Transverse colon (tissue), 4 donors: ENCODE measurements around the gene ANXA6. TPM values are rescaled to one million over a fixed set of nuclear protein-coding genes. Genes with fewer than 3 reads are reported as not detected.

ENCODE experiments used
- DNase-seq: peaks from one replicate; pipeline ENCODE4 v3.0.0-alpha.2; 2019
- H3K27ac ChIP-seq, 4 donors: fragments of 200-600 bp; sonication (generic); 2 replicates each; pipeline ENCODE4 v1.5.1; 2016 to 2018; ENCODE audit warnings: inconsistent platforms in 4 of 4
- H3K27me3 ChIP-seq: fragments of 200-600 bp; sonication (generic); 2 replicates; pipeline ENCODE4 v1.5.1; 2017; ENCODE audit warnings: inconsistent platforms
- H3K36me3 ChIP-seq, 4 donors: fragments of 200-600 bp; sonication (generic); 2 replicates each; pipeline ENCODE4 v1.5.1; 2017 to 2019; ENCODE audit warnings: inconsistent platforms in 4 of 4
- H3K4me1 ChIP-seq, 4 donors: fragments of 200-600 bp; sonication (generic); 2 replicates each; pipeline ENCODE4 v1.5.1; 2017 to 2020; ENCODE audit warnings: inconsistent platforms in 4 of 4
- H3K4me3 ChIP-seq, 4 donors: fragments of 200-600 bp; sonication (generic); 1 replicate in 1 of 4; 2 replicates in 3 of 4; pipeline versions ENCODE4 v1.5.1 to v1.6.1; 2017 to 2019; ENCODE audit warnings: inconsistent platforms in 4 of 4
- H3K9me3 ChIP-seq, 2 donors: fragments of 200-600 bp; sonication (generic); 2 replicates each; pipeline ENCODE4 v1.5.1; 2017 to 2019; ENCODE audit warnings: inconsistent platforms in 2 of 2
- EP300 ChIP-seq: sonication (generic); formaldehyde crosslinking; IDR thresholded peaks from one replicate; pipeline ENCODE4 v1.6.1; 2017; ENCODE audit warnings: antibody characterized with exemption, low read depth
- POLR2A ChIP-seq: fragments of 450-650 bp; IDR thresholded peaks from one replicate; pipeline ENCODE4 v1.6.1; 2016; ENCODE audit warnings: antibody characterized with exemption, mild to moderate bottlenecking, moderate library complexity
- POLR2AphosphoS5 ChIP-seq, 3 donors: sonication (generic); formaldehyde crosslinking; IDR thresholded peaks; one replicate each; pipeline ENCODE4 v1.6.1; 2016; ENCODE audit warnings: antibody characterized with exemption in 3 of 3
- WGBS, 2 donors: methylation state at CpG; one replicate each; pipeline ENCODE4 v1.1.5; 2018; ENCODE audit warnings: low coverage in 1 of 2; 5-methylcytosine and 5-hydroxymethylcytosine counted together
- in situ Hi-C, 4 donors: fragments of 200-750 bp; cut with MboI; loops; one replicate each; pipeline versions ENCODE4 v1.15.0 to v1.15.1; 2017; ENCODE audit warnings: low sequenced_read_pairs in 3 of 4, low pct_ligation_motif_present in 1 of 4, low pct_unique_long_range_greater_than_20kb in 1 of 4
- intact Hi-C: fragments of 100-400 bp; cut with DNase I; formaldehyde crosslinking; loops from one replicate; pipeline ENCODE4 v1.15.1; 2023; ENCODE audit warnings: low total_unique reads
- total RNA-seq, 4 donors: library from RNA; depleted of rRNA; stranded (reverse); fragments of >200 nt; gene quantifications; one replicate each; pipeline ENCODE4 v1.1.0, GENCODE V29; 2016
- TF ChIP-seq, protein P1 (sequence below), 5 experiments: fragments of 200-600 bp in 3 of 5; fragments of 450-650 bp in 2 of 5; sonication (generic) in 3 of 5; IDR thresholded peaks; 1 replicate in 2 of 5; 2 replicates in 3 of 5; pipeline ENCODE4 v1.5.1; 2016 to 2017; ENCODE audit warnings: antibody characterized with exemption in 5 of 5, inconsistent platforms in 3 of 5, mild to moderate bottlenecking in 2 of 5, moderate library complexity in 1 of 5

The ANXA6 gene
- total RNA-seq, 4 donors from 2014 or later, result 19.1 to 79.0 (median 55.3) TPM

DNA sequence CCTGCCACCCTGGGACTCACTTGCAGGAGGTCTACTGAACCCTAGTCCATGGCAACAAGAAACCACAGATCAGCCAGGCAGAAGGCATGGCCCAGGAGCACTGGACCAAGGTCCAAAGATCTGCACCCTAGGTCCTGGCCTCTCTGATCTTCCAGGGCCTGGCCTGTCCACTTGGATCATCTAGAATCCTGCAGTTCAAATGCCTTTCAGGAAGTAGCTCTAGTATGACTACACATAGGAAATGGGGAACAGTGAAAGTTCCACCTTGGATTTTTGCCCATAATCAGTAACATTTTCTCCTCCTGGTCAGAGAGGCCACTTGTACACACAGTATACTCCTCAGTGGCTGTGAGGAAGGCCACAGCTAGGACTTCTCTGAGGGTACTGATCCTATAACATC lies 11.5 kb downstream of the ANXA6 start:
- no peak for DNase-seq
- TF ChIP-seq POLR2A, result no peak
- TF ChIP-seq EP300, result no peak
- no peak for TF ChIP-seq POLR2AphosphoS5 (IDR thresholded peaks at IDR 0.05)
- TF ChIP-seq, protein P1, sequence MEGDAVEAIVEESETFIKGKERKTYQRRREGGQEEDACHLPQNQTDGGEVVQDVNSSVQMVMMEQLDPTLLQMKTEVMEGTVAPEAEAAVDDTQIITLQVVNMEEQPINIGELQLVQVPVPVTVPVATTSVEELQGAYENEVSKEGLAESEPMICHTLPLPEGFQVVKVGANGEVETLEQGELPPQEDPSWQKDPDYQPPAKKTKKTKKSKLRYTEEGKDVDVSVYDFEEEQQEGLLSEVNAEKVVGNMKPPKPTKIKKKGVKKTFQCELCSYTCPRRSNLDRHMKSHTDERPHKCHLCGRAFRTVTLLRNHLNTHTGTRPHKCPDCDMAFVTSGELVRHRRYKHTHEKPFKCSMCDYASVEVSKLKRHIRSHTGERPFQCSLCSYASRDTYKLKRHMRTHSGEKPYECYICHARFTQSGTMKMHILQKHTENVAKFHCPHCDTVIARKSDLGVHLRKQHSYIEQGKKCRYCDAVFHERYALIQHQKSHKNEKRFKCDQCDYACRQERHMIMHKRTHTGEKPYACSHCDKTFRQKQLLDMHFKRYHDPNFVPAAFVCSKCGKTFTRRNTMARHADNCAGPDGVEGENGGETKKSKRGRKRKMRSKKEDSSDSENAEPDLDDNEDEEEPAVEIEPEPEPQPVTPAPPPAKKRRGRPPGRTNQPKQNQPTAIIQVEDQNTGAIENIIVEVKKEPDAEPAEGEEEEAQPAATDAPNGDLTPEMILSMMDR (IDR thresholded peaks at IDR 0.05), result no peak
- H3K4me1 ChIP-seq, result peaks cover 41 to 72% (median 53%) of the 10 kb centered on the region in 4 donors
- no peaks in the 10 kb centered on the region for H3K27me3 ChIP-seq
- in situ Hi-C loops (no loop called here), intact Hi-C loops (no loop called here)
- no peaks in the 10 kb centered on the region for H3K36me3 ChIP-seq
- no peak overlapping the region for H3K27ac ChIP-seq
- H3K9me3 ChIP-seq, result no peaks in the 10 kb centered on the region
- H3K4me3 ChIP-seq, result no peak overlapping the region

DNA sequence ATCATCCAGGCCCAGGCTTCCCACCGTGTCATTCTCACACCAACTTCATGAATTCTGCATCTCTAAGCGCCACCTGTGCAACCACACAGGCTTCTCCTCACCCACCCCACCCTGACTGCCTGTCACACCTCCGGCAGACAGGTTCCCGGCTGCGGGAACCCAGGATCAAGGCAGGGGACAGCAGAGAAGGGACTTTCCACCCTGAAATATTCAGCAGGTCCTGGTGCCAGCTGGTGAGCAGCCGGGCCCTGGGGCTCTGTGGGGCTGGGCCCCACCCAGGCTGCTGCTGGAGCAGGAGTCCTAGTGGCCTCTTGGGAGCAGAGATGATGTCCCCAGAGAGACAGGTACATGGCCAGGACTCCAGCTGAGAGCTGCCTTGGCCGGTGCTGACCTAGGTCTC lies 12.7 kb downstream of the ANXA6 start:
- Histone ChIP-seq H3K4me3 (no peak overlapping the region), H3K27me3 (no peaks in the 10 kb centered on the region), H3K36me3 (no peaks in the 10 kb centered on the region), H3K9me3 (no peaks in the 10 kb centered on the region), H3K27ac (no peak overlapping the region), H3K4me1 (peaks cover 38 to 68% (median 47%) of the 10 kb centered on the region in 4 donors)
- no peak for DNase-seq
- 63% methylated on average over 7 of the region's 7 CpGs; no CpG with 5 or more reads in 1 of the 2 donors for WGBS, 2 donors
- in situ Hi-C loops (no loop called here), intact Hi-C loops (no loop called here)
- TF ChIP-seq, protein P1 (IDR thresholded peaks at IDR 0.05), result no peak
- no peak for TF ChIP-seq POLR2AphosphoS5 (IDR thresholded peaks at IDR 0.05)
- TF ChIP-seq EP300, result no peak
- TF ChIP-seq POLR2A, result no peak

DNA sequence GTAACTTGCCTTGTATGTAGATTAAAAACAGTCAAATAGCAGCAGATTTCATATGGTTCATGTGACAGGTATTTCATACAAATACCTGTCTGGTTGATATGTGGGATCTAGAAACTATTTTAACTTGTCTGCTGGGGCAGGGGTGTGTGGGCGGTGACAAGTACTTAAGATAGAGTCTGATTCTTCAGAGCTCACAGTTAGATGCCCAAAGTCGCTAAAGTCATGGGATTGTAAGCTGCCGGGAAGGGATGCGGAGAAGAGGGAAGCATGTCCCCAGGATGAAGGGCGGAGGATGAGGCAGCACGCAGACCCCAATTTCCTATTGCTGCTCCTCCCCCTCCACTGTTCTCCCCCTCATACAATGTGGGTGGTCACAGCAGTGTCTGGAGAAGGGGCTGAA lies 13.3 kb downstream of the ANXA6 start:
- Histone ChIP-seq H3K27me3 (no peaks in the 10 kb centered on the region), H3K4me3 (no peak overlapping the region), H3K36me3 (no peaks in the 10 kb centered on the region), H3K4me1 (peaks cover 38 to 61% (median 42%) of the 10 kb centered on the region in 4 donors), H3K9me3 (no peaks in the 10 kb centered on the region), H3K27ac (no peak overlapping the region)
- TF ChIP-seq POLR2AphosphoS5 (IDR thresholded peaks at IDR 0.05) (no peak), POLR2A (no peak), EP300 (no peak)
- TF ChIP-seq, protein P1 (IDR thresholded peaks at IDR 0.05), result no peak
- intact Hi-C loops (no loop called here), in situ Hi-C loops (no loop called here)
- 75% methylated on average over 6 of the region's 6 CpGs; no CpG with 5 or more reads in 1 of the 2 donors for WGBS, 2 donors
- no peak for DNase-seq

DNA sequence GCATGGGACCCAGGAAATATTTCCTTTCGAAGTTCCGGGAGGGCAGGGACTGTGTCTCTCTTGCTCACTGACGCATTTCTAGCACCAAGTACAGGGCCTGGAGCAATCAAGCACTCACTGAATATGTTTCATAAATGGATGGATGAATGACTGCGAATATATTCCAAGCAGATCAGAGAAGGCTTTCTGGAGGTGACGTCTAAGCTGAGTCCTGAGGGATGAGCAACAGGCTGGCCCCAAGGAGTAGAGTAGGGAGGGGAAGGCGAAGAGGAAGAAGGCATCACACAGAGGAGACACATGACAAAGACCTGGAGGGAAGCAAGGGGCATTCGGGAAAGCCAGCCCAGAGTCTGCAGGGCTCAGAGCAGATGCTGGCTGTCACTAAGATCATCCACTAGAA lies 13.9 kb downstream of the ANXA6 start:
- Histone ChIP-seq H3K4me1 (peaks cover 38 to 58% (median 41%) of the 10 kb centered on the region in 4 donors), H3K9me3 (no peaks in the 10 kb centered on the region), H3K27me3 (no peaks in the 10 kb centered on the region), H3K4me3 (no peak overlapping the region), H3K36me3 (peaks cover 0 to 2% (median 0%) of the 10 kb centered on the region in 4 donors), H3K27ac (peak overlapping the region in 1 of 4 donors; percentile 64)
- TF ChIP-seq EP300 (no peak), POLR2AphosphoS5 (IDR thresholded peaks at IDR 0.05) (no peak), POLR2A (no peak)
- TF ChIP-seq, protein P1 (IDR thresholded peaks at IDR 0.05), result no peak
- no peak for DNase-seq
- intact Hi-C loops (no loop called here), in situ Hi-C loops (no loop called here)
- WGBS, 2 donors, result 74 to 75% methylated on average over 6 to 7 of the region's 7 CpGs
